ENCODE data around the gene TMEM18.

GRCh38 chr2:648476-649424, 28.5 kb downstream of the TMEM18 start:
- TF ChIP-seq POLR2A (IDR thresholded peaks at IDR 0.05) (no peak), CTCF (IDR thresholded peaks at IDR 0.05) (no peak)
